ENCODE results near the gene DTWD1. TPM values are rescaled to one million over a fixed set of nuclear protein-coding genes. Genes with fewer than 3 reads are reported as not detected.

DTWD1 gene
- polyA plus RNA-seq, 1 of the 3 experiments (the other 2 are of a cell fraction): 13.9 TPM

DNA sequence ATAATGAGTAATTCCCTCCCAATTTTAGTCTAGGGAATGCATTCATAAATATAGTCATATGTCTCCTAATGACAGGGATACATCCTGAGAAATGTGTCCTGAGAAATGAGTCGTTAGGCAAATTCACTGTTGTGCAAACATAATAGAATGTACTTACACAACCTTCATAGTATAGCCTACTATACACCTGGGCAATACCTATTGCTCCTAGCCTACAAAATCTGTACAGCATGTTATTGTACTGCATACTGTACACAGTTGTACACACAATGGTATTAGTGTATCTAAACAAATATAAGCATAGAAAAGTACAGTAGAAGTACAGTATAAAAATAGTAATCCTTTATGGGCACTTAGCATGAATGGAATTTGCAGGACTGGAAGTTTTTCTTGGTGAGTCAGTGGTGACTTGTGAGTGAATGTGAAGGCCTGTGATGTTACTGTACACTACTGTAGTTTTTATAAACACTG is 6.6 kb downstream of the DTWD1 start (continued):
- TF ChIP-seq FOSL2 (IDR thresholded peaks at IDR 0.05; ENCODE audit: borderline replicate concordance, low read depth) (peak; percentile 83; the same call in 1 of the 2 replicates), GABPA (IDR thresholded peaks at IDR 0.05; ENCODE audit: low read depth) (no peak)

DNA sequence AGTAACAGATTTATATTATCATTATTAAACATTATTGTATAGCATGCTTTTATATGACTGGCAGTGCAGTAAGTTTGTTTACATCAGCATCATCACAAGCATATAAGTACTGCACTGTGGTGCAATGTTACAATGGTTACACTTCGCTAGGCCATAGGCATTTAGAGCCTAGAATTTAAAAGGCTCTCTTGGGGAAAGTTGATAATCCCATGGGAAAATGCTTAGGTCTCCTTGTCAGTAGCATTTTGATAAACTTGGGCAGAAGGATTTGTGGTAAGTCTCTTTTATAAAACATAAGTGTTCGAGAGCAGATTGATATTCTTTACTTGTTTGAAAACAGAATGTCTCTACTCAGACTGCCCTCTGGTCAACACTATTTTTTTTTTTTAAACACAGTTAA is 7.5 kb downstream of the DTWD1 start:
- H3K4me1 ChIP-seq (ENCODE audit: control insufficient read depth in 1 of 2, insufficient read depth in 2 of 2, low read depth in 1 of 2, low read length in 1 of 2): peaks cover 0 to 15% of the 10 kb centered on the region in 2 experiments; a peak in 2 of 4 replicates
- peaks cover 40% of the 10 kb centered on the region for H3K79me2 ChIP-seq (ENCODE audit: insufficient read depth)
- peak overlapping the region in 1 of 2 experiments; percentile 84; a peak in 3 of 4 replicates for H3K27ac ChIP-seq (ENCODE audit: low read depth in 2 of 2, low read length in 1 of 2)
- H3F3A ChIP-seq (replicated peaks; ENCODE audit: insufficient read depth): peaks cover 34% of the 10 kb centered on the region
- ChIA-PET POLR2A (no interaction called here), CTCF (interaction anchor here (1.4 kb wide), 1 partner anchor 42 kb away, joined by 3 read pairs; no protein-coding TSS in a partner anchor)
- no peaks in the 10 kb centered on the region for H3K9me2 ChIP-seq
- TF ChIP-seq FOXM1 (IDR thresholded peaks at IDR 0.05; ENCODE audit: low read depth): no peak
- TF ChIP-seq RFX5 (IDR thresholded peaks at IDR 0.05; ENCODE audit: low read length): no peak
- TF ChIP-seq, protein P1, sequence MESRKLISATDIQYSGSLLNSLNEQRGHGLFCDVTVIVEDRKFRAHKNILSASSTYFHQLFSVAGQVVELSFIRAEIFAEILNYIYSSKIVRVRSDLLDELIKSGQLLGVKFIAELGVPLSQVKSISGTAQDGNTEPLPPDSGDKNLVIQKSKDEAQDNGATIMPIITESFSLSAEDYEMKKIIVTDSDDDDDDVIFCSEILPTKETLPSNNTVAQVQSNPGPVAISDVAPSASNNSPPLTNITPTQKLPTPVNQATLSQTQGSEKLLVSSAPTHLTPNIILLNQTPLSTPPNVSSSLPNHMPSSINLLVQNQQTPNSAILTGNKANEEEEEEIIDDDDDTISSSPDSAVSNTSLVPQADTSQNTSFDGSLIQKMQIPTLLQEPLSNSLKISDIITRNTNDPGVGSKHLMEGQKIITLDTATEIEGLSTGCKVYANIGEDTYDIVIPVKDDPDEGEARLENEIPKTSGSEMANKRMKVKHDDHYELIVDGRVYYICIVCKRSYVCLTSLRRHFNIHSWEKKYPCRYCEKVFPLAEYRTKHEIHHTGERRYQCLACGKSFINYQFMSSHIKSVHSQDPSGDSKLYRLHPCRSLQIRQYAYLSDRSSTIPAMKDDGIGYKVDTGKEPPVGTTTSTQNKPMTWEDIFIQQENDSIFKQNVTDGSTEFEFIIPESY (IDR thresholded peaks at IDR 0.05; ENCODE audit: borderline replicate concordance, low read depth): no peak
- no peak for TF ChIP-seq TCF12 (IDR thresholded peaks at IDR 0.05)
- no peak for TF ChIP-seq FOXJ3 (CRISPR knock-in tag; IDR thresholded peaks at IDR 0.05)
- no peak for TF ChIP-seq SIN3A (IDR thresholded peaks at IDR 0.05; ENCODE audit: borderline replicate concordance, low read depth, low read length)
- no peak for TF ChIP-seq MXI1 (IDR thresholded peaks at IDR 0.05; ENCODE audit: low read depth, low read length)
- TF ChIP-seq YY1 (IDR thresholded peaks at IDR 0.05; ENCODE audit: low read depth): no peak
- no peaks in the 10 kb centered on the region for H3K27me3 ChIP-seq (ENCODE audit: insufficient read depth)
- WGBS (ENCODE audit: low lambda C conversion rate): 89% methylated on average over 2 of the region's 2 CpGs
- no peak overlapping the region for H3K9ac ChIP-seq
- H3K36me3 ChIP-seq (replicated peaks in 1 of 2; ENCODE audit: control insufficient read depth in 1 of 2, insufficient read depth in 2 of 2, low read length in 1 of 2): peaks cover 49 to 69% of the 10 kb centered on the region in 2 experiments
- DNase-seq: no peak
- no peak overlapping the region for H3K4me3 ChIP-seq (ENCODE audit: low read depth in 2 of 2, low read length in 1 of 2)
- H4K20me1 ChIP-seq (ENCODE audit: insufficient read depth): no peaks in the 10 kb centered on the region
- no peak overlapping the region for H3K4me2 ChIP-seq
- no peak overlapping the region for H2AFZ ChIP-seq (ENCODE audit: low read depth)
- peaks cover 17% of the 10 kb centered on the region for H3K9me3 ChIP-seq

DNA sequence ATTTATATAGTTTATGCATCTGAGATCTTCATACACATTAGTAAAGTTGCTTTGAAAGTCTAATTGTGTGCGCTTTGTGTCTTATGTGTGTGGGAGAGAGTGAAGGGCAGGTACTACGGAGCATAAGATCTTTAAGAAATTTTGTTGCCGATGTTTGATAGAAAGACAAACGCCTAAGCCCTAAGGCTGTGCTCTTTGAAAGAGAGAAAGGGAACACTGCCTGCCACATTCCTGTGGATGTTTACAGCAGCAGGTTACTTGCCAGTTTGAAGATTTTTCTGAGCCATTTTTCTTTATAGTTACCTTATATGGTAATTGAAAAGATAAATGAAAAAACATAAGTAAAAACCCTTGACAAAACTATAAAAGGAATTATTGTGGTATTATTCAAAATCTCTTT is 17.0 kb downstream of the DTWD1 start:
- 95% methylated on average over 4 of the region's 4 CpGs for WGBS (ENCODE audit: low lambda C conversion rate)
- H3K9me3 ChIP-seq: no peaks in the 10 kb centered on the region
- no peaks in the 10 kb centered on the region; a peak in 1 of 4 replicates for H3K4me1 ChIP-seq (ENCODE audit: control insufficient read depth in 1 of 2, insufficient read depth in 2 of 2, low read depth in 1 of 2, low read length in 1 of 2)
- ChIA-PET CTCF (interaction anchor here (0.6 kb wide), 1 partner anchor 794 kb away, joined by 3 read pairs; no protein-coding TSS in a partner anchor), POLR2A (no interaction called here)
- H3K27ac ChIP-seq (ENCODE audit: low read depth in 2 of 2, low read length in 1 of 2): no peak overlapping the region
- H4K20me1 ChIP-seq (ENCODE audit: insufficient read depth): no peaks in the 10 kb centered on the region
- H3K36me3 ChIP-seq (replicated peaks in 1 of 2; ENCODE audit: control insufficient read depth in 1 of 2, insufficient read depth in 2 of 2, low read length in 1 of 2): peaks cover 37 to 79% of the 10 kb centered on the region in 2 experiments
- no peak overlapping the region for H2AFZ ChIP-seq (ENCODE audit: low read depth)
- H3K27me3 ChIP-seq (ENCODE audit: insufficient read depth): no peaks in the 10 kb centered on the region
- peaks cover 4% of the 10 kb centered on the region for H3F3A ChIP-seq (replicated peaks; ENCODE audit: insufficient read depth)
- TF ChIP-seq MXI1 (IDR thresholded peaks at IDR 0.05; ENCODE audit: low read depth, low read length) (no peak), YY1 (IDR thresholded peaks at IDR 0.05; ENCODE audit: low read depth) (no peak), FOXJ3 (CRISPR knock-in tag; IDR thresholded peaks at IDR 0.05) (no peak), POLR2AphosphoS5 (IDR thresholded peaks at IDR 0.05; ENCODE audit: low read depth, low read length) (no peak), GATA2 (CRISPR knock-in tag; IDR thresholded peaks at IDR 0.05) (no peak)
- TF ChIP-seq, protein P2, sequence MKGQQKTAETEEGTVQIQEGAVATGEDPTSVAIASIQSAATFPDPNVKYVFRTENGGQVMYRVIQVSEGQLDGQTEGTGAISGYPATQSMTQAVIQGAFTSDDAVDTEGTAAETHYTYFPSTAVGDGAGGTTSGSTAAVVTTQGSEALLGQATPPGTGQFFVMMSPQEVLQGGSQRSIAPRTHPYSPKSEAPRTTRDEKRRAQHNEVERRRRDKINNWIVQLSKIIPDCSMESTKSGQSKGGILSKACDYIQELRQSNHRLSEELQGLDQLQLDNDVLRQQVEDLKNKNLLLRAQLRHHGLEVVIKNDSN (IDR thresholded peaks at IDR 0.05; ENCODE audit: borderline replicate concordance, low read depth): no peak
- no peaks in the 10 kb centered on the region for H3K9me2 ChIP-seq
- no peak for DNase-seq
- H3K9ac ChIP-seq: no peak overlapping the region
- no peak overlapping the region for H3K4me3 ChIP-seq (ENCODE audit: low read depth in 2 of 2, low read length in 1 of 2)
- peaks cover 9% of the 10 kb centered on the region; the same call in 1 of the 2 replicates for H3K79me2 ChIP-seq (ENCODE audit: insufficient read depth)
- no peak overlapping the region for H3K4me2 ChIP-seq

Measured in SK-N-SH (cell line).